HG02852 (cell line): ENCODE data around the gene CRKL.

Experiments
- ATAC-seq: cut with Tn5 transposase; IDR thresholded peaks from one replicate; pipeline ENCODE4 v1.9.1; 2021; ENCODE audit warnings: mild to moderate bottlenecking, moderate library complexity; ENCODE audit not compliant: unreplicated experiment

CRKL gene

DNA sequence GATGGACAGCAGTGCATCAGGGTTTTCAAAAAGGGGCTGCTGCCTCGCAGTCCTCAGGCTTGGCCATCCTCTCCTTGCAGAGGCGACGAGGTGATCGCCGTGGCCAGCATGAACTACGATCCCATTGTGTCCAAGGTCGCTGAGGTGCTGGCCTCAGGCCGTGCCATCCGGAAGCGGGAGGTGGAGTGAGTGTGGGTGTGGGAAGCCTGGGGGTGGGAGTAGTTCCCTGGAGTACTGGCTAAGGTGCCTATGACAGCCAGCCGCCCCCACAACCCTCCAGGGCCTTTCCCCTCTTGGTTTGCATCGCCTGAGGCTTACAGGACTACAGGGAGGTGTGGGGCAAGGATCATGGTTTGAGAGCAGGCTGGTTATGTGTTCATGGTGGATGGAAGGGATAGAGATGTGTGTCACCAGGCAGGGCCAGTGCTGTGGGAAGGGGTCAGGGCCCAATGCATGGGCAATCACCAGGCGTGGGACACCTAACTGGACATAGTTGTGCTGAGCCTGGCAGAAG is 62.8 kb downstream of the CRKL start:
- no peak for ATAC-seq

DNA sequence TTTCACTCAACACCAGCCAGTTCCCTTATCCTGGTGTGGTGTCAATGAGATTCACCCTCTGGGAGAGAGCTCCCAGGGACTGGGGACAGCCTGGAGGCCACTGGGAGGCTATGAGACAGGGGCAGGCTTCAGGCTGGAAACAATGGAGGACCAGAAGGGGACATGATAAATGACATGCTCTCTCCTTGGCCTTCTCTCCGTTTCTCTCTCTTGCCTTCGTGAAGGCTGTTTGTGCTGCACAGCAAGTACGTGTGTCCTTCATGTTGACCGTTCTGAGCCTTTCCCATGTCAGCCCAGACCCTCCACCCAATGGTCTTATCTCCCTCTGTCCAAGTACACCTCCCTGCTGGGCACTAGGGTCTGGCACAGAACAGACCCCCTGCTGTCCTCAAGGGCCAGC is 63.3 kb downstream of the CRKL start:
- ATAC-seq, result no peak

DNA sequence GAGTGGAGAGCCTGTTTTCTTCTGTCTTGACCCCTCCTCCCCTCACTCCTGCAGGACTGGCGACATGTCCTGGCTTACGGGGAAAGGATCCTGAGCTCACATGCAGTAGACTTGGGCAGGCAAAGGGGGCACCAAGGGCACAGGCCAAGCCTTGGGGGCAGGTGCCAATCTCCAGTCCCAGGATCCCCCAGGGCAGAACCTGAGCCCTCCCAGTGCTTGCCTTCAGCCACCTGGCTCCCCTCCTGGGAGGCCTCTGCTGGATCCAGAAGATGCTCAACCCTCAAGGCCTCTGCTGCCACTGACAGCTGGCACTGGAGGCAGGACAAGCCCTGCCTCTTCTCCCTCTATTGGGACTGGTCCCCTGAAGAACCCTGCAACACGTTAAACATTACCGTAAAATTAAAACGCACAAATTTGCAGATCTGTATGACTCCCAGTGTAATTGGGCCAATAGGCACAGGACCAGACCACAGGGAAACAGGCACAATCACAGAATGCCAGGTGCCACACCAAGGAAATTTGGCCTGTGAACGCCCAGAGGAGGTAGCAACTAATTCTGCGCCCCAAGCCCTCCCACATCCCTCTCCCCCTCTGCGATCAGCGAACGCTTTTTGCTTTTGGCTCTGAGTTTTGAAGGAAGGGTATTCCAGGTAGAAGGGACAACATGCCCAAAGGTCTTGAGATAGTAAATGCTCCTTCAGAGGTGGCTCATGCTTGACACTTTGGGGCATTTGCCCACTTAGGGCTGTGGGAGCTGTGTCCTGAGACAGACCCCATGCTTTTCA is 63.9 kb downstream of the CRKL start:
- no peak for ATAC-seq

GRCh38 chr22:20981787-20982562 is 64.8 kb downstream of the CRKL start, which contains the start of gene LZTR1:
TSS of gene LZTR1 (plus strand) at chr22:20982297. CDS start at chr22:20982372, 75 bp downstream.
- ATAC-seq, result peak; percentile 83

GRCh38 chr22:20982563-20982882 is 65.3 kb downstream of the CRKL start:
- ATAC-seq, result no peak

- ATAC-seq, result no peak
Observed at GRCh38 chr22:20983081-20983771, 66.0 kb downstream of the CRKL start.

DNA sequence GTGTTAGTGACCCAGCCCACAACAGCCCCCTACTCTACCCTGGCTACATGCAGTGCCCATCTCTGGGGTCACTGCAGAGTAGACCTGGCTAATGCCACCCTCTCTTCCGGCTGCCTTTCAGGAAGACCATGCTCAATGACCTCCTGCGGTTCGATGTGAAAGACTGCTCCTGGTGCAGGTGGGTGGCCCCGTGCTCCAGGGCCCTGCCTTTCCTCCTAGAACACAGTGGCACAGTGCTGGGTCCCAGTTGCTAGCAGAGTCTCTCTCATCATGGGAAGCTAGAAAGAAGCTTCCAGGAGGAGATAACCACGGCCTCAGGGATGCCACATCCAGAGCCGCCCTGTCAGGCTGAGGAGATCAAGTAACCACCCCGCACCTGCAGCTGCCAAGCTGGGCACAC is 68.5 kb downstream of the CRKL start:
- ATAC-seq, result no peak

- ATAC-seq, result no peak
Observed at GRCh38 chr22:20986365-20986764, 69.2 kb downstream of the CRKL start.

DNA sequence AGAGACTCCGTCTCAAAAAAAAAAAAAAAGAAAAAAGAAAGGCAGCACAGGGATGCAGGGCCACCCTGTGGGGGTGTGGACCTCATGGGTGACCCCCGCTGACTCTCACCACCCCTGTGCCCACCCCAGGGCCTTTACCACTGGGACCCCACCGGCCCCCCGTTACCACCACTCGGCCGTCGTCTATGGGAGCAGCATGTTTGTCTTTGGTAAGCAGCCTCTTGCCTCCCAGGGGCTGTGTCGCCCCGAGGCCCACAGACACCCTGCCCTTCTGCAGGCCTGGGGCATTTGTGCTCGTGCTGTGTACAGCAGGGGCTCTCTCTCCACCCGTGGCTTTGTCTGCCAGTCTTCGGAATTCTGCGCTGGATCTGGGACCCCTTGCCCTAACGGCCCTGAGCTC is 70.2 kb downstream of the CRKL start:
- no peak for ATAC-seq

DNA sequence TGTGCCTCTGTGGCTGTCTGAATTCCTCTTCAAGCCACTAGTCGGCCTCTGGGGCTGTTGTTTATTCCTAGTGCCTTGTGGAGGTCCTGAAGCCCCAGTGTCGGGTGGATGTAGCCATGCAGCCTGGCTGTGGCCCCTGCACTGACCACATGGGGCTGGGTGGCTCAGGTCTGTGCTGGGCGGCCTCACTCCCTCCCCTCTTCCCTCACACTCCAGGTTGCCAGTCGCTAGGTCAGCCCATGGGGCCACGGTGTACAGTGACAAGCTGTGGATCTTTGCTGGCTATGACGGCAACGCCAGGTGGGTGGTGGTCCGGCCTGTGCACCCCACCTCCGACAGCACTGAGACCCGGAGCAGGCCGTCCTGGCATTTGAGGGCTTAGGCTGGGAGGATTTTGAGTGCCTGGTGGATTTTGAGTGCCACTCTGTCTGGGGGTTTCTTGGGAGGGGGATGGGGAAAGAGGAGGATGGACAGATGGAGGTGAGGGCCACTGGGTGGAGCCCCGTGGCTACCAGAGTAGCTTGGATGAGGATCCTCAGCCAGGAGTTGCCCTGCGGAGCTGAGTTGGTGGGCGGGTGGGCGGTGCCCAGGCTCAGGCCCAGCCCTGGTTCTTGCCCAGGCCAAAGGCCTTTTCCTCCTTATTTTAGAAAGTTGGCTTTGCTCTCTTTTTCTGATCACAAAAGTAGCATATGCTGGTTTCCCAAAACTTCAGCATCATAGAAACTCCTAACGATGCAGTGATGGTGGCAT is 71.5 kb downstream of the CRKL start:
- ATAC-seq, result no peak

DNA sequence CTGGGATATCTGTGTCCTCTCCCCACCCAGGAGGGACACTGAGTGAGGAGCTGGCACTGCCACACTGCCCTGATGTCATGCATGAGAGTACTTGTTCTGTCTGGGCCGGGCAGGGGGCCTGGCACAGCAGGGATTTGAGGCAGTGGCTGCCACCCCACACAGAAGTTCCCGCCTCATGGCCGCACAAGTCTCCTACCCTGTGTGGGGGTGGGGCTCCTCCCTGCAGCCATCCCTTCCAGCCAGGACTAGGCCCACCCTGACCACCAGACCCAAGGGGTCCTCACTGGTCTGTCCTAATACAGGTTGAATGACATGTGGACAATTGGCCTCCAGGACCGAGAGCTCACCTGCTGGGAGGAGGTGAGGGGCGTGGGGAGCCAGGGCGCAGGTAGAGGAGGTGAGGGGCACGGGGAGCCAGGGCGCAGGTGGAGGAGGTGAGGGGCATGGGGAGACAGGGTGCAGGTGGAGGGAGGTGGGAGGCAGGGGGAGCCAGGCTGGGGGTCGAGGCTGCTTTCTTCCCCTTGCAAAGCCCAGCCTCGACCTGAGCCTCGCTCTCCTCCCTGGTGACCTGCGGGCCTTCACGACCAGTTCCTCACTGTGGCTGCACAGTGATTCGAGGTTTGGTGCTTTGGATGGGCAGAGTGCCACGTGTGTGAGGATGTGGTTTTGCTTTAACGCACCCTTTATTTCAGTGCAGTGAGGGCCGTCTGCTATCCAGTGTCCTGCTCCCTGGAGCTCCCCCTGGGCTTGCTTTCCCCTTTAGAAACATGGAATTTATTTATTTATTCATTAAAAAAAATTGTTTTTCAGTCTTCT is 72.3 kb downstream of the CRKL start:
- no peak for ATAC-seq

- no peak for ATAC-seq
Observed at GRCh38 chr22:20990184-20991180, 73.3 kb downstream of the CRKL start.

- no peak for ATAC-seq
Observed at GRCh38 chr22:20991252-20992055, 74.2 kb downstream of the CRKL start.

- ATAC-seq, result no peak
Observed at GRCh38 chr22:20992056-20992442, 74.8 kb downstream of the CRKL start.

- no peak for ATAC-seq
Observed at GRCh38 chr22:20992456-20993303, 75.5 kb downstream of the CRKL start.

GRCh38 chr22:20993304-20994127 is 76.3 kb downstream of the CRKL start:
- no peak for ATAC-seq
